Left cardiac atrium (tissue), 4 donors: ENCODE measurements around the gene SPEF1. TPM values are rescaled to one million over a fixed set of nuclear protein-coding genes. Genes with fewer than 3 reads are reported as not detected.
"Not testable (repeated sequence)": the region's sequence is repeated elsewhere in the genome, so short reads cannot be mapped to it uniquely, and the experiment has no call there.

Source experiments
- ATAC-seq, 2 donors: fragments of 200-7000 bp; cut with Tn5 transposase; one replicate each; pipeline ENCODE4 v1.9.1; 2020; ENCODE audit warnings: mild to moderate bottlenecking in 2 of 2, moderate library complexity in 2 of 2
- DNase-seq: peaks from one replicate; pipeline ENCODE4 v3.0.0-alpha.2; 2020
- intact Hi-C, 2 donors: fragments of 100-400 bp; cut with DNase I; formaldehyde crosslinking; loops; one replicate each; pipeline versions ENCODE4 v1.14.1 to v1.15.1; 2022 to 2023
- long read RNA-seq: library from polyadenylated mRNA; unstranded; transcript quantifications from one replicate; pipeline ENCODE4 v2.0.0, GENCODE V29; 2021
- total RNA-seq, 2 donors: library from RNA; stranded (reverse); fragmentation: NEBNext Ultra II Directional; extraction: Animal tissue kit (Norgen Biotek cat#: 25700); gene quantifications; one replicate each; pipeline ENCODE4 v1.2.1, GENCODE V29; 2021
- donor health status: DM: no; HTN: yes; CAD: no.
- donor health status: DM: no; HTN: yes; CAD: no; lungs with severe emphysema.
- donor health status: DM: yes; HTN: yes; CAD: no.
- donor health status: Dilated cardiomyopathy.

The SPEF1 gene
- total RNA-seq, result not detected
- long read RNA-seq, result 0 reads

DNA sequence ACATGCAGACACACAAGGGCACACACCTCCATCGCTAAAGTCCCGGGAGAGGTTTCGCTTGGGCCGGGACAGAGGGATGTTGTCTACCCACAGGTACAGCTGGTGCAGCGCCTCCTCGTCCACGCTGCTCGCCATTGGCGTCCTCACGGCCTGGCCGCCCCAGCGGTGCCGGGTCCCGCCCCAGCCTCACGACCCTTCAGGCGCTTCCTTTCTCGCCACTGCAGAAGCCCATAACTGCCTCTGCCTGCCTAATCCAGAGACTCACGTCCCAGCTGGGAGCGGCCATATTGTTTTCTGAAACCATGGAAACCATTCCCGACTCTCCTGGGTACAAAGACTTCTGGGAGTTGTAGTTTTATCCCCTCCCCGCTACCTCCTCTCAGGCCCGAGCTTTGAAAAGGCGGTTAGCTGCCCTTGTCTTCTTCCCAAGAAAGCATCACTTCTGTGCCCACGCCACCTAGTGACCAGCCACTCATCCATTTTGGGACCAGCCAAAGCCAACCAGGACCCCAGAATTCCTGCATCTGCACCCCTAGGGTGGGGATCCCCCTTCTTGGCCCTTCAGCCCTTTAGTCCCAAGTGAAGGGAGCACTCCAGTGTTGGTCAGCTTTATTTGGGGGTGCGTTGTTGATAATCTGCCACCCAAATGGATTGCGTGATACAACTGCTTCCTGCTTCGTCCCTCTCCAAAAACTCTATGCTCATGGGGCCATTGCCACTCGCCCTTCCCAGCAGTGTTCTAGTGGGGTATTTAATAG, at the start of gene SPEF1:
Gene SPEF1, minus strand, starts transcription at position 296 of the 758 bp plus-strand sequence. Its CDS starts 161 bp downstream, at position 135.
- ATAC-seq, result peak; percentile 72 to 74
- intact Hi-C loops, result loop anchor here (5.0 to 10.0 kb wide), 2 partner anchors 41 to 63 kb away; partner anchors contain the start of genes AP5S1 (in 1 of the 2) and MAVS (in 1 of the 2)
- DNase-seq, result peak; percentile 75

DNA sequence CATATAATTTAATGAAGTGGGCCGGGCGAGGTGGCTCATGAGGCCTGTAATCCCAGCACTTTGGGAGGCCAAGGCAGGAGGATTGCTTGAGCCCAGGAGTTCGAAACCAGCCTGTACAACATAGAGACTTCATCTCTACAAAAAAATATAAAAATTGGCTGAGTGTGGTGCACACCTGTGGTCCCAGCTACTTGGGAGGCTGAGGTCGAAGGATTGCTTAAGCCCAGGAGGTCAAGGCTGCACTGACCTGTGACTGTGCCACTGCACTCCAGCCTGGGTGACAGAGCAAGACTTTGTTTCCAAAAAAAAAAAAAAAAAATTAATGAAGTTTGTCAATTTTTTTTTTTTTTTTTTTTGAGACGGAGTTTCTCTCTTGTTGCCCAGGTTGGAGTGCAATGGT, 48.6 kb upstream of the SPEF1 start:
- intact Hi-C loops, ATAC-seq, DNase-seq: not testable (repeated sequence)

DNA sequence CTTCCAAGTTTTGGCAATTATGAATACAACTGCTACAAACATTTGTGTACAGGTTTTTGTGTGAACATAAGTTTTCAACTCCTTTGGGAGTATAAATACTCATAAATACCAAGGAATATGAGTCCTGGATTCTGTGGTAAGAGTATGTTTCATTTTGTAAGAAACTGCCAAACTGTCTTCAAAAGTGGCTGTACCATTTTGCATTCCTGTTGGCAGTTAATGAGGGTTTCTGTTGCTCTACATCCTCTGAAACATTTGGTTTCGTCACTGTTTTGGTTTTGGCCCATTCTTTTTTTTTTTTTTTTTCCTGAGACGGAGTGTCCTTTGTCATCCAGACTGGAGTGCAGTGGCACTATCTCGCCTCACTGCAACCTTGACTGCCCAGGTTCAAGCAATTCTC, 47.5 kb upstream of the SPEF1 start:
- ATAC-seq (no peak), DNase-seq (no peak)
- intact Hi-C loops, result no loop called here

DNA sequence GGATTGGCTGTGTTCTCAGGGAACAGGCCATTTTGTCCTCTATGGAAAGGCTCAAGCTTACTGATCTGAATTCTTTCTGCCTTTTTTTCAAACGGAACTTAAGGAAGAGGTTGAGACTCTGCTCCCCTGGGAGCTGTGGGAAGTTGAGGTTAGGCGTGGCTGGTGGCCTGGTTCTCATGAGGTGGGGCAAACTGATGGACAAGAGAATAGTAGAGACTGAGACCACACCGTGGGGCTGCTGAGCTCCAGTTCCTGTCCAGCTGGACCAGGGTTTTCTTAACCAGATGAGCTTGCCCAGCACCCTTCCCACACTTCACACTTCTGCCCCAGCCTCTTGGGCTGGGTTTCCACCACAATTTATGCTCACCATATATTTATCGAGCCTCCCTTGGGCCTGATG, 45.2 kb upstream of the SPEF1 start:
- intact Hi-C loops, result no loop called here
- no peak for ATAC-seq
- DNase-seq, result no peak

DNA sequence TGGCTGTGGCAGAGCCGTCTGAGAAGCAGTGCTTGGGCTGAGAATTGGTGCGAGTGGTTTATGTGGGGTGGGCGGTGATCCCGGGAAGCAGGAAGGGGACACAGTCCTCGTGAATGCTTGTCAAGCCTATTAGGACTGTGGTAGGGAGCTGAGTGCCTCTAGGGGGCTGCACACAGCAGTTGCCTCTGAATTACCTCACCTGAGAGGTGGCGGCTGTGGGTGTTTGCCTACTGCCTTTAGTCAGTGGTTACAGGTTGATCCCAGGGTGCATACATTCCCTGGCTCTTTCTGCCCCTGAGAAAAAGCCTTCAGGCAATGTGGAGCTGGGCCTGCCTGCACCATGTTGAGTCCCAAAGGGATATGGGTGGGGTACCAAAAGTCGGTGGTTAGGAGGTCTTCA, 44.3 kb upstream of the SPEF1 start:
- ATAC-seq, result no peak
- intact Hi-C loops, result no loop called here
- no peak for DNase-seq

DNA sequence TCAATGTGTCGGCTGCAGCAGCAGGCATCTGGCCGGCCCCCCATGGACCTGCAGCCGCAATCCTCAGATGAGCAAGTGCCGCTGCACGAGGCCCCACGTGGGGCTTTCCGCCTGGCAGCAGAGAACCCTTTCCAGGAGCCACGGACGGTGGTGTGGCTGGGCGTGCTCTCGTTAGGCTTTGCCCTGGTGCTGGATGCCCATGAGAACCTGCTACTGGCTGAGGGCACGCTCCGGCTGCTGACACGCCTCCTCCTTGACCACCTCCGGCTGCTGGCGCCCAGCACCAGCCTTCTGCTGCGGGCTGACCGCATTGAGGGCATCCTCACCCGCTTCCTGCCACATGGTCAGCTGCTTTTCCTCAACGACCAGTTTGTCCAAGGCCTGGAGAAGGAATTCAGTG, 42.6 kb upstream of the SPEF1 start:
- no peak for ATAC-seq
- intact Hi-C loops, result loop anchor here in 1 of 2 donors (5.0 kb wide), 1 partner anchor 42 kb away; the partner anchor contains the start of gene SPEF1
- DNase-seq, result no peak

DNA sequence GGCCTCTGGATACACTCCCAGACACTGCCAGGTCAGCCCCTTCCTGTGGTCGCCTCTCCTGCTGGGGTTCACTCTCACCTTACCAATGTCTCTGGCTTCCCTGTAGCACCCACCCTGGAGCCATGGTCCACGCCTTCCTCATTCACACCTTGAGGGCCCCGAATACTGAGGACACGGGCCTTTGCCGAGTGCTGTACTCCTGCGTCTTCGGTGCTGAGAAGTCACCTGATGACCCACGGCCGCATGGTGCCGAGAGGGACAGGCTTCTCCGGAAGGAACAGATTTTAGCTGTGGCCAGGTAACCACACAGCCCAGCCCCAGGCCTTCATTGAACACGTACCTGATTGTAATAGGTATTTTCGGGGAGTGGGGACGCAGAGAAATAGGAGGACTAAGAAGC, 40.7 kb upstream of the SPEF1 start:
- no peak for ATAC-seq
- no peak for DNase-seq
- intact Hi-C loops, result loop anchor here in 1 of 2 donors (5.0 kb wide), 1 partner anchor 40 kb away; the partner anchor contains the start of gene SPEF1

- intact Hi-C loops, result loop anchor here (1.0 to 5.0 kb wide), 2 partner anchors 35 to 39 kb away; partner anchors contain the start of genes CENPB (in 1 of the 2) and SPEF1 (in 1 of the 2)
- ATAC-seq, result no peak
- no peak for DNase-seq
Measured at GRCh38 chr20:3820901-3821727, 39.9 kb upstream of the SPEF1 start.

DNA sequence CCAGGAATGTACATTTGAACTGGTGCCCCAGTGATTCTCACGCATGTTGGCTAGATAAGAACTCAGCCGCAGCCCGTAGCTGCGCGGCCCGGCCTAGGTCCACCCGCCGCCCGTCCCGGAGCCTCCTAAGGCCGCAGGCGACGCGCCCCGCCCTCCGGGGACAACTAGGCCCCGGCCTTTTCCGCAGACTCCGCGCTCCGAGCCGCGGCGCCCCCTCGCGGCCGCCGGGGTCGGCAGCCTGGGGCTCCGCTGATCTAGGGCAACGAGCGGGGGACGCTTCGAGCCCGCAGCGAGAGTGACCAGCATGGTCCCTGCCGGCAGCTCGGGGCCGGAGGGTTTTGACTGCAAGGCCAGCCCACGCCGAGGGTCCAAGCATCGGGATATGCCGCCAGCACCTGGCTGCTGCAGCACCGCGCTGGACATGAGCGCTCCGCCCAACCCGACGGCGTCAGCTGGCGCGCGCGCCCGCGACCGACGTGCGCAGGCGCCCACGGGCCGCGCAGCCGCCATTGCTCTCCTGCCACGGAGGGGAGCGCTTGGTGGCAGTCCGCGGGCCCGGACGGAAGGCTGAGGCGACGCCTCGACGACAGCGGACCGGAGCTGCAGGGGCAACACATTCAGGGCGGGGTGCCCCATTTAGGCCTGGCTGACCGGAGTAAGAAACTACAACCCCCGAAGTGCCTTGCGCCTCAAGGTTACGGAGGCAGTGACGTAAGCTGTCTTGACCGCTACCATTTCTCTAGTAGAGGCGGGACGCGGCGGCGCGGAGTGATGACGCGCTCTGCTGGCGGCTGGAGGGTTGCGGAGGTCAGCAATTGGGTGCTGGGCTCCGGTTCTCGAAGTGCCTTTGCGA, 39.0 kb upstream of the SPEF1 start, which contains the start of gene AP5S1:
Gene AP5S1, plus strand, starts transcription at position 500 of the 853 bp plus-strand sequence. CDS start 1,571 bp downstream, outside the sequence.
- intact Hi-C loops, result loop anchor here (1.0 to 5.0 kb wide), 2 partner anchors 34 to 38 kb away; partner anchors contain the start of genes CENPB (in 1 of the 2) and SPEF1 (in 1 of the 2)
- ATAC-seq, result peak; percentile 93 to 94
- peak; percentile 98 for DNase-seq

GRCh38 chr20:3819411-3820047, 38.3 kb upstream of the SPEF1 start:
- ATAC-seq (no peak), DNase-seq (no peak)
- intact Hi-C loops, result loop anchor here (1.0 to 5.0 kb wide), 2 partner anchors 33 to 37 kb away; partner anchors contain the start of genes CENPB (in 1 of the 2) and SPEF1 (in 1 of the 2)

- ATAC-seq (peak; percentile 29 to 50), DNase-seq (peak; percentile 79)
- intact Hi-C loops, result no loop called here
Measured at GRCh38 chr20:3818155-3819151, 37.2 kb upstream of the SPEF1 start.

DNA sequence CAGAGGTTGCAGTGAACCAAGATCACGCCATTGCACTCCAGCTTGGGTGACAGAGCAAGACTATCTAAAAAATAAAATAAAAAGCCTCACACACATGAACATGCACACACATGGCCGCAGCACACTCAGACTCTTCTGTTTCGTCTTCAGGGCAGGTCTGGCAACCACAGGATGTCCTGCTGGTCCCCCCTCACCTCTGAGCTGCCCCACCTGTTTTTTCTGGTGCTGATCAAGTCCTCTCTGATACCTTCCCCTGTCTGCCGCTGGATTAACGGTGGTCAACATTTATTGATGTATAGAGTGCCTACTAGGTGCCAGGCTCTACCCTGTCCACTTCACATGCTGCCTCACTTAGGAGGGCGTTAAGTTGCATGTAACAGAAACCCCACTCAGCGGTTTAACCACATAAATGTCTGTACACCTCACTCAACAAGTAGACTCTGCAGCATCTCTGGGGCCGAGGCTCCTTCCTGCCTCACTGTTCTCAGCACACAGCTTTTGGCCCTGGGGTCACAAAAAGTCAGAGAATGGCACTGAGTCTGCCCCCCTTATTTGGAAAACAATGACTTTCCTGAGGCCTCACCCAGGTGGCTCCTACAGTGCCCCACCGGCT, 34.6 kb upstream of the SPEF1 start:
- intact Hi-C loops, result no loop called here
- ATAC-seq (no peak), DNase-seq (no peak)

- DNase-seq, result no peak
- ATAC-seq, result no peak
Measured at GRCh38 chr20:3814928-3815495, 33.8 kb upstream of the SPEF1 start.

DNA sequence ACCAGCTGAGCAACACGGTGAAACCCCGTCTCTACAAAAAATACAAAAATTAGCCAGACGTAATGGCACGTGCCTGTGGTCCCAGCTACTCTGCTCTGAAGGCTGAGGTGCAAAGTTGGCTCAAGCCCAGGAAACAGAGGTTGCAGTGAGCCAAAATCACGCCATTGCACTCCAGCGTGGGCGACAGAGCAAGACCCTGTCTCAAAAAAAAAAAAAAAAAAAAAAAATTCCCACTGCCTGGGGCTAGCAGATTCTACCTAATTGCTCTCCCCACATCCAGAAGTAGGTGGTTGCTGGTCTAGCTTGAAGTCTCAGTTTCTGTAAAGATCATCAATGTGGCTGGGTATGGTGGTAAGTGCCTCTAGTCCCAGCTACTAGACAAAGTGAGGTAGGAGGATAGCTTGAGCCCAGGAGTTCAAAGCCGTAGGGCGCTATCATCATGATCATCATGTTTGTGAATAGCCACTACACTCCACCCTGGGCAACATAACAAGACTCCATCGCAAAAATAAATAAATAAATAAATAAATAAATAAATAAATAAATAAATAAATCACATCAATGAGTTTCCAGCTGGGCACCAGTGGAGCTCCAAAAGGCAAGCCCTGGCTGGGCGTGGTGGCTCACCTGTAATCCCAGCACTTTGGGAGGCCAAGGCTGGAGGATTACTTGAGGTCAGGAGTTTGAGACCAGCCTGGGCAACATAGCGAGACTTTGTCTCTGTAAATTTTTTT, 32.8 kb upstream of the SPEF1 start:
- intact Hi-C loops, result no loop called here
- ATAC-seq (no peak), DNase-seq (no peak)

More at GRCh38 chr20:3814928-3815495, 33.8 kb upstream of the SPEF1 start:
- intact Hi-C loops, result no loop called here
